H1 (cell line): Measurements from ENCODE around the gene SCRN3. TPM values are rescaled to one million over a fixed set of nuclear protein-coding genes. Genes with fewer than 3 reads are reported as not detected.

Experiments
- CTCF ChIA-PET: fragments of 300-600 bp; sonication (Branson Sonifier 250); formaldehyde crosslinking; loops from one replicate; lab custom pipeline; 2021; ENCODE audit not compliant: partially characterized antibody; lab: Charles Lee
- POLR2A ChIA-PET: fragments of 300-600 bp; sonication (Branson Sonifier 250); formaldehyde crosslinking; loops from one replicate; lab custom pipeline; 2021; ENCODE audit warnings: inconsistent platforms; ENCODE audit not compliant: partially characterized antibody; lab: Charles Lee
- DNase-seq, 2 experiments: peaks; one replicate each; pipeline versions ENCODE4 v3.0.0 to v3.0.0-alpha.2; 2010 to 2022; ENCODE audit warnings: low spot score in 2 of 2, low read depth in 1 of 2, mixed read lengths in 1 of 2
- FAIRE-seq: peaks from 2 replicates; lab custom pipeline; 2011; peaks lifted over from hg19 to GRCh38; lab: Jason Lieb, UNC
- H2AFZ ChIP-seq: 2 replicates; pipeline ENCODE4 v1.8.1; 2012; ENCODE audit warnings: low read length, inconsistent platforms
- H2AK5ac ChIP-seq: 2 replicates; pipeline ENCODE4 v1.6.1; 2013; ENCODE audit warnings: low read depth, low read length
- H2BK120ac ChIP-seq: replicated peaks from 2 replicates; pipeline ENCODE3; 2013; ENCODE audit warnings: low read depth, low read length, inconsistent platforms
- H2BK12ac ChIP-seq: 2 replicates; pipeline ENCODE4 v1.6.1; 2013; ENCODE audit warnings: low read depth, low read length
- H2BK15ac ChIP-seq: 2 replicates; pipeline ENCODE4 v1.6.1; 2013; ENCODE audit warnings: low read length
- H2BK20ac ChIP-seq: 2 replicates; pipeline ENCODE4 v1.6.1; 2013; ENCODE audit warnings: low read length
- H2BK5ac ChIP-seq: 2 replicates; pipeline ENCODE4 v1.6.1; 2013; ENCODE audit warnings: low read depth, low read length
- H3K14ac ChIP-seq: 2 replicates; pipeline ENCODE4 v1.6.1; 2013; ENCODE audit warnings: inconsistent platforms; ENCODE audit not compliant: insufficient read length
- H3K18ac ChIP-seq: 2 replicates; pipeline ENCODE4 v1.6.1; 2013; ENCODE audit warnings: low read length; ENCODE audit errors: extremely low read depth
- H3K23ac ChIP-seq: 2 replicates; pipeline ENCODE4 v1.6.1; 2013; ENCODE audit warnings: inconsistent platforms; ENCODE audit not compliant: insufficient read length
- H3K23me2 ChIP-seq: 2 replicates; pipeline ENCODE4 v1.6.1; 2013; ENCODE audit warnings: low read depth, low read length
- H3K27ac ChIP-seq: 2 replicates; pipeline ENCODE4 v1.6.1; 2011; ENCODE audit warnings: low read depth, low read length, inconsistent platforms
- H3K27me3 ChIP-seq, 4 experiments: replicated peaks in 1 of 4; 1 replicate in 1 of 4; 2 replicates in 3 of 4; pipeline versions ENCODE4 v1.6.1 to v1.8.1; 2011 to 2013; ENCODE audit warnings: low read length in 3 of 4, mild to moderate bottlenecking in 3 of 4, inconsistent platforms in 2 of 4, mixed read lengths in 2 of 4, moderate library complexity in 1 of 4; ENCODE audit not compliant: control insufficient read depth in 3 of 4, insufficient read depth in 3 of 4; ENCODE audit errors: extremely low read depth in 1 of 4
- H3K36me3 ChIP-seq, 4 experiments: 2 replicates each; pipeline versions ENCODE4 v1.6.1 to v1.8.1; 2011 to 2013; ENCODE audit warnings: mild to moderate bottlenecking in 4 of 4, low read length in 3 of 4, moderate library complexity in 2 of 4, control low read depth in 1 of 4, inconsistent platforms in 1 of 4; ENCODE audit not compliant: insufficient read depth in 4 of 4, control insufficient read depth in 2 of 4
- H3K4ac ChIP-seq: replicated peaks from 2 replicates; pipeline ENCODE3; 2013; ENCODE audit warnings: low read length, low read depth, mixed read lengths, inconsistent platforms; ENCODE audit not compliant: insufficient read length
- H3K4me1 ChIP-seq, 4 experiments: replicated peaks in 1 of 4; 1 replicate in 1 of 4; 2 replicates in 3 of 4; pipeline versions ENCODE4 v1.6.1 to v1.8.1; 2011 to 2013; ENCODE audit warnings: low read length in 3 of 4, inconsistent platforms in 2 of 4, mixed read lengths in 1 of 4; ENCODE audit not compliant: insufficient read depth in 4 of 4, control insufficient read depth in 3 of 4
- H3K4me2 ChIP-seq, 2 experiments: 2 replicates each; pipeline versions ENCODE4 v1.6.1 to v1.8.1; 2011 to 2013; ENCODE audit warnings: low read depth in 2 of 2, low read length in 2 of 2, control low read depth in 1 of 2, inconsistent platforms in 1 of 2, mild to moderate bottlenecking in 1 of 2; ENCODE audit not compliant: insufficient read depth in 1 of 2
- H3K4me3 ChIP-seq, 4 experiments: fragments of 200-600, 300-600 bp in 1 of 4; sonication (generic), shearing (Covaris generic), sonication (Bioruptor Twin) in 1 of 4; 2 replicates each; pipeline versions ENCODE4 v1.5.1 to v1.8.1; 2011 to 2016; ENCODE audit warnings: low read length in 4 of 4, low read depth in 3 of 4, control low read depth in 2 of 4, inconsistent platforms in 2 of 4, mild to moderate bottlenecking in 2 of 4, mixed read lengths in 1 of 4, moderate library complexity in 1 of 4; ENCODE audit not compliant: insufficient read depth in 2 of 4; ENCODE audit errors: extremely low read depth in 1 of 4
- H3K56ac ChIP-seq: replicated peaks from 2 replicates; pipeline ENCODE3; 2013; ENCODE audit warnings: low read depth, mild to moderate bottlenecking, mixed read lengths, low read length, inconsistent platforms; ENCODE audit not compliant: insufficient read length
- H3K79me1 ChIP-seq: 2 replicates; pipeline ENCODE4 v1.6.1; 2013; ENCODE audit warnings: low read depth, low read length, control low read depth
- H3K79me2 ChIP-seq, 2 experiments: 2 replicates each; pipeline versions ENCODE4 v1.6.1 to v1.8.1; 2012 to 2013; ENCODE audit warnings: low read length in 2 of 2, mild to moderate bottlenecking in 2 of 2, inconsistent platforms in 1 of 2; ENCODE audit not compliant: insufficient read depth in 2 of 2, control insufficient read depth in 1 of 2
- H3K9ac ChIP-seq, 4 experiments: replicated peaks in 1 of 4; 1 replicate in 1 of 4; 2 replicates in 3 of 4; pipeline versions ENCODE4 v1.6.1 to v1.8.1; 2011 to 2013; ENCODE audit warnings: low read depth in 3 of 4, low read length in 3 of 4, control low read depth in 2 of 4, mild to moderate bottlenecking in 2 of 4, moderate library complexity in 2 of 4, inconsistent platforms in 1 of 4; ENCODE audit errors: extremely low read depth in 1 of 4
- H3K9me3 ChIP-seq, 2 experiments: 2 replicates each; pipeline versions ENCODE4 v1.6.1 to v1.8.1; 2012 to 2013; ENCODE audit warnings: mild to moderate bottlenecking in 2 of 2, moderate library complexity in 2 of 2, control low read depth in 1 of 2, inconsistent platforms in 1 of 2, low read depth in 1 of 2, low read length in 1 of 2, mixed read lengths in 1 of 2; ENCODE audit not compliant: insufficient read depth in 2 of 2
- H4K20me1 ChIP-seq, 2 experiments: replicated peaks in 1 of 2; 2 replicates each; pipeline versions ENCODE3 to v1.8.1; 2011 to 2013; ENCODE audit warnings: inconsistent platforms in 2 of 2, low read length in 2 of 2, mild to moderate bottlenecking in 1 of 2; ENCODE audit not compliant: insufficient read depth in 2 of 2, control insufficient read depth in 1 of 2
- H4K5ac ChIP-seq: 2 replicates; pipeline ENCODE4 v1.6.1; 2013; ENCODE audit warnings: low read length, low read depth, mixed read lengths, inconsistent platforms; ENCODE audit not compliant: insufficient read length
- H4K8ac ChIP-seq: 2 replicates; pipeline ENCODE4 v1.8.0; 2013; ENCODE audit warnings: mild to moderate bottlenecking, moderate library complexity, low read length, inconsistent platforms; ENCODE audit not compliant: insufficient read depth; ENCODE audit errors: extremely low read depth
- H4K91ac ChIP-seq: replicated peaks from 2 replicates; pipeline ENCODE3; 2013; ENCODE audit warnings: low read length, mixed read lengths, inconsistent platforms; ENCODE audit not compliant: insufficient read length
- CBX5 ChIP-seq: fragments of 300-800, 300-1000 bp; sonication (generic); IDR thresholded peaks from 2 replicates; pipeline ENCODE4 v1.7.1; 2016; ENCODE audit warnings: antibody characterized with exemption, low read length, low read depth
- CBX8 ChIP-seq: fragments of 300-800, 300-1000 bp; sonication (generic); IDR thresholded peaks from 2 replicates; pipeline ENCODE4 v1.7.1; 2016; ENCODE audit warnings: low read depth, low read length, borderline replicate concordance
- FOSL1 ChIP-seq: IDR thresholded peaks from 2 replicates; pipeline ENCODE4 v1.6.1; 2011; ENCODE audit warnings: mild to moderate bottlenecking, low read depth, low read length, moderate library complexity; ENCODE audit not compliant: insufficient read depth
- GABPA ChIP-seq: IDR thresholded peaks from 2 replicates; pipeline ENCODE4 v1.6.1; 2011; ENCODE audit warnings: mild to moderate bottlenecking, low read length, moderate library complexity, borderline replicate concordance; ENCODE audit not compliant: insufficient read depth
- HDAC2 ChIP-seq, 2 experiments: fragments of 300-600 bp in 1 of 2; sonication (generic) in 1 of 2; IDR thresholded peaks; 2 replicates each; pipeline ENCODE4 v1.6.1; 2011 to 2012; ENCODE audit warnings: low read depth in 2 of 2, low read length in 2 of 2, mild to moderate bottlenecking in 2 of 2, moderate library complexity in 2 of 2, borderline replicate concordance in 1 of 2, inconsistent platforms in 1 of 2
- KDM1A ChIP-seq: fragments of 200-600, 300-600 bp; sonication (generic); IDR thresholded peaks from 2 replicates; pipeline ENCODE4 v1.7.1; 2016; ENCODE audit warnings: mild to moderate bottlenecking, low read length, borderline replicate concordance
- RFX5 ChIP-seq: IDR thresholded peaks from 2 replicates; pipeline ENCODE4 v1.6.1; 2011; ENCODE audit warnings: low read depth, low read length, improper control_type of control experiment, borderline replicate concordance
- RXRA ChIP-seq: IDR thresholded peaks from 2 replicates; pipeline ENCODE4 v1.6.1; 2011; ENCODE audit warnings: low read depth, mild to moderate bottlenecking, low read length, moderate library complexity; ENCODE audit not compliant: insufficient read depth
- SIN3A ChIP-seq, 2 experiments: IDR thresholded peaks in 1 of 2; conservative IDR thresholded peaks in 1 of 2; 2 replicates each; pipeline ENCODE4 v1.6.1; 2011 to 2012; ENCODE audit warnings: low read length in 2 of 2, improper control_type of control experiment in 1 of 2, low read depth in 1 of 2, mild to moderate bottlenecking in 1 of 2
- SP1 ChIP-seq: IDR thresholded peaks from 2 replicates; pipeline ENCODE4 v1.6.1; 2011; ENCODE audit warnings: low read depth, low read length
- SUZ12 ChIP-seq: fragments of 200-600 bp; sonication (generic); IDR thresholded peaks from 2 replicates; pipeline ENCODE4 v1.6.1; 2012; ENCODE audit warnings: mild to moderate bottlenecking, inconsistent platforms, low read length, moderate library complexity, mixed read lengths
- TAF1 ChIP-seq: IDR thresholded peaks from 2 replicates; pipeline ENCODE4 v1.6.1; 2011; ENCODE audit warnings: mild to moderate bottlenecking, low read depth, low read length
- TAF7 ChIP-seq: optimal IDR thresholded peaks from 2 replicates; pipeline ENCODE3; 2011; ENCODE audit warnings: low read depth, mild to moderate bottlenecking, inconsistent platforms, low read length, moderate library complexity, borderline replicate concordance
- TBP ChIP-seq: IDR thresholded peaks from 2 replicates; pipeline ENCODE4 v1.6.1; 2011; ENCODE audit warnings: low read depth, low read length, improper control_type of control experiment
- YY1 ChIP-seq: IDR thresholded peaks from 2 replicates; pipeline ENCODE4 v1.6.1; 2011; ENCODE audit warnings: low read depth, mild to moderate bottlenecking, low read length
- WGBS, 2 experiments: shearing (Covaris generic) in 1 of 2; methylation state at CpG; one replicate each; pipeline versions ENCODE4 v1.1.6 to v1.1.7; 2013 to 2015; ENCODE audit warnings: low lambda C conversion rate in 2 of 2, mixed read lengths in 2 of 2, inconsistent platforms in 1 of 2, low coverage in 1 of 2, missing lambda C conversion rate in 1 of 2; ENCODE audit not compliant: insufficient replicate concordance in 2 of 2, insufficient coverage in 1 of 2, insufficient read length in 1 of 2; ENCODE audit errors: extremely low coverage in 1 of 2, missing lambda C conversion rate in 1 of 2; 5-methylcytosine and 5-hydroxymethylcytosine counted together
- polyA plus RNA-seq, 7 experiments: library from polyadenylated mRNA; depleted of rRNA in 3 of 7; stranded (reverse) in 5 of 7; unstranded in 2 of 7; fragments of >200 nt in 5 of 7; fragments of 200-250 nt in 2 of 7; gene quantifications; 1 replicate in 5 of 7; 2 replicates in 1 of 7; 4 replicates in 1 of 7; pipeline versions ENCODE4 v1.2.1 to v1.2.3, GENCODE V29; 2011 to 2013; ENCODE audit warnings: missing spikeins in 2 of 7, mixed read lengths in 2 of 7
- total RNA-seq: library from RNA; stranded (reverse); fragmentation: NEBNext Ultra II Directional; extraction: Animal tissue kit (Norgen Biotek cat#: 25700); gene quantifications from 2 replicates; pipeline ENCODE4 v1.2.1, GENCODE V29; 2021

Gene SCRN3
- total and polyA plus RNA-seq, 2 of the 8 experiments (the other 6 are each of a cell fraction or from before 2014, with no cell fraction given): 7.4 to 7.8 TPM

DNA sequence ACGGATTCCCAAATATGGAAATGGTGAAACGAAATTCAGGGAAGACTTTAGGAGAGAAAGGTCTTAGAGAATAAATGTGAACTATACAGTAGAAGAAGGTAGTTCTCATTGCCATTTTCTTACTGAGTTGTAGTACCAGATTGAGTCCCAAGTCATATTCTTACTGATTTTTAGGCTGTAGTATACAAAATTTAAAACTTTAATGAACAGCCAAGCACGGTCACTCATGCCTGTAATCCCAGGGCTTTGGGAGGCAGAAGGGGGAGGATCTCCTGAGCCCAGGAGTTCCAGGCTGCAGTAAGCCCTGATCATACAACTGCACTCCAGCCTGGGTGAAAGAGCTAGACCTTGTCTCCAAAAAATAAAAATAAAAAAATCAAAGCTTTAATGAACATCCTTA is 2.2 kb downstream of the SCRN3 start:
- FAIRE-seq (no peak), DNase-seq (no peak)
- no peaks in the 10 kb centered on the region for H3K23me2 ChIP-seq
- no peaks in the 10 kb centered on the region for H4K20me1 ChIP-seq
- no peak overlapping the region for H3K23ac ChIP-seq
- H3K27ac ChIP-seq: no peak overlapping the region
- no peak overlapping the region for H2AFZ ChIP-seq
- H3K27me3 ChIP-seq: no peaks in the 10 kb centered on the region
- no peak overlapping the region for H4K5ac ChIP-seq
- H2BK120ac ChIP-seq: no peak overlapping the region
- no peak overlapping the region for H2AK5ac ChIP-seq
- H3K14ac ChIP-seq: no peak overlapping the region
- H3K9ac ChIP-seq: no peak overlapping the region
- no peak overlapping the region for H4K91ac ChIP-seq
- H4K8ac ChIP-seq: no peak overlapping the region
- H3K56ac ChIP-seq: no peak overlapping the region
- no peak overlapping the region for H2BK20ac ChIP-seq
- ChIA-PET POLR2A (no interaction called here), CTCF (no interaction called here)
- no peak overlapping the region for H3K18ac ChIP-seq
- H3K4ac ChIP-seq: no peak overlapping the region
- no peak overlapping the region for H3K4me3 ChIP-seq
- no peaks in the 10 kb centered on the region for H3K79me1 ChIP-seq
- H3K9me3 ChIP-seq: no peaks in the 10 kb centered on the region
- no peak overlapping the region for H2BK15ac ChIP-seq
- peaks cover 0 to 19% of the 10 kb centered on the region in 2 experiments; a peak in 3 of 4 replicates for H3K79me2 ChIP-seq
- no peak overlapping the region for H2BK12ac ChIP-seq
- no peaks in the 10 kb centered on the region for H3K4me1 ChIP-seq
- WGBS, 2 experiments: 76% methylated on average over 3 of the region's 3 CpGs; no CpG with 5 or more reads in 1 of the 2 experiments
- no peak overlapping the region for H3K4me2 ChIP-seq
- no peaks in the 10 kb centered on the region for H3K36me3 ChIP-seq
- H2BK5ac ChIP-seq: no peak overlapping the region
- TF ChIP-seq YY1 (no peak), SP1 (no peak), RXRA (no peak), RFX5 (no peak), TAF1 (no peak), CBX8 (no peak), HDAC2 (IDR thresholded peaks at IDR 0.05; ENCODE audit: borderline replicate concordance in 1 of 2, low read depth in 2 of 2, low read length in 2 of 2) (no peak), SUZ12 (no peak), CBX5 (no peak), TBP (no peak), FOSL1 (no peak), KDM1A (no peak), SIN3A (conservative IDR thresholded peaks at IDR 0.05 in 1 of 2, IDR thresholded peaks at IDR 0.05 in 1 of 2; ENCODE audit: low read depth in 1 of 2, low read length in 2 of 2) (no peak), TAF7 (no peak), GABPA (no peak)
